ENCODE measurements around the gene TEX10.

The TEX10 gene

GRCh38 chr9:100324594-100325200, 28.0 kb downstream of the TEX10 start:
- peak; percentile 50 for DNase-seq (ENCODE audit: low read depth)
- in situ Hi-C loops (cut with HindIII; ENCODE audit: low sequenced_read_pairs) = loop anchor here (25.0 kb wide), 1 partner anchor 263 kb away; the partner anchor contains the start of gene CAVIN4
- H3K4me3 ChIP-seq (ENCODE audit: low read depth, low read length) = no peak overlapping the region
- no peak for TF ChIP-seq CTCF (IDR thresholded peaks at IDR 0.05; ENCODE audit: low read depth, low read length, missing control alignments)

GRCh38 chr9:100322954-100323536, 29.7 kb downstream of the TEX10 start:
- H3K4me3 ChIP-seq (ENCODE audit: low read depth, low read length) = no peak overlapping the region
- in situ Hi-C loops (cut with HindIII; ENCODE audit: low sequenced_read_pairs) = loop anchor here (25.0 kb wide), 1 partner anchor 264 kb away; the partner anchor contains the start of gene CAVIN4
- peak; percentile 38 for DNase-seq (ENCODE audit: low read depth)
- peak; percentile 68 for TF ChIP-seq CTCF (IDR thresholded peaks at IDR 0.05; ENCODE audit: low read depth, low read length, missing control alignments)

GRCh38 chr9:100317706-100318105, 35.0 kb downstream of the TEX10 start:
- H3K4me3 ChIP-seq (ENCODE audit: low read depth, low read length) = no peak overlapping the region
- no peak for DNase-seq (ENCODE audit: low read depth)
- in situ Hi-C loops (cut with HindIII; ENCODE audit: low sequenced_read_pairs) = loop anchor here (25.0 kb wide), 1 partner anchor 270 kb away; the partner anchor contains the start of gene CAVIN4
- no peak for TF ChIP-seq CTCF (IDR thresholded peaks at IDR 0.05; ENCODE audit: low read depth, low read length, missing control alignments)

- DNase-seq (ENCODE audit: low read depth) = no peak
- no peak overlapping the region for H3K4me3 ChIP-seq (ENCODE audit: low read depth, low read length)
- TF ChIP-seq CTCF (IDR thresholded peaks at IDR 0.05; ENCODE audit: low read depth, low read length, missing control alignments) = no peak
- in situ Hi-C loops (cut with HindIII; ENCODE audit: low sequenced_read_pairs) = loop anchor here (25.0 kb wide), 1 partner anchor 272 kb away; the partner anchor contains the start of gene CAVIN4
These were observed 37.2 kb downstream of the TEX10 start for GRCh38 chr9:100315561-100315960.

- in situ Hi-C loops (cut with HindIII; ENCODE audit: low sequenced_read_pairs) = loop anchor here (25.0 kb wide), 1 partner anchor 277 kb away; the partner anchor contains the start of gene CAVIN4
- no peak for DNase-seq (ENCODE audit: low read depth)
- TF ChIP-seq CTCF (IDR thresholded peaks at IDR 0.05; ENCODE audit: low read depth, low read length, missing control alignments) = no peak
- H3K4me3 ChIP-seq (ENCODE audit: low read depth, low read length) = no peak overlapping the region
These were observed 42.8 kb downstream of the TEX10 start for GRCh38 chr9:100309992-100310391.

- no peak for DNase-seq (ENCODE audit: low read depth)
- no peak for TF ChIP-seq CTCF (IDR thresholded peaks at IDR 0.05; ENCODE audit: low read depth, low read length, missing control alignments)
- in situ Hi-C loops (cut with HindIII; ENCODE audit: low sequenced_read_pairs) = loop anchor here (25.0 kb wide), 1 partner anchor 278 kb away; the partner anchor contains the start of gene CAVIN4
- H3K4me3 ChIP-seq (ENCODE audit: low read depth, low read length) = no peak overlapping the region
These were observed 43.7 kb downstream of the TEX10 start for GRCh38 chr9:100308965-100309564.
